ENCODE data around the gene CRCP.
"Not testable (repeated sequence)": the region's sequence is repeated elsewhere in the genome, so short reads cannot be mapped to it uniquely, and the experiment has no call there.

The CRCP gene

DNA sequence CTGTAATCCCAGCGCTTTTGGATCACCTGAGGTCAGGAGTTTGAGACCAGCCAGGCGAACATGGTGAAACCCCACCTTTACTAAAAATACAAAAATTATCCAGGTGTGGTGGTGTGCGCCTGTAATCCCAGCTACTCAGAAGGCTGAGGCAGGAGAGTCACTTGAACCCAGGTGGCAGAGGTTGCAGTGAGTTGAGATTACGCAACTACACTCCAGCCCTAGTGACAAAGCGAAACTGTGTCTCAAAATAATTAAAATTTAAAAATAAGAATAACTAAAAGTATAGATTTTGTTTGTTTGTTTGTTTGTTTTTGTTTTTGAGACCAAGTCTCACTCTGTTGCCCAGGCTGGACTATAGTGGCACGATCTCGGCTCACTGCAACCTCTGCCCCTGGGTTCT lies 41.4 kb downstream of the CRCP start:
- not testable (repeated sequence) for DNase-seq (ENCODE audit: low read depth)

DNA sequence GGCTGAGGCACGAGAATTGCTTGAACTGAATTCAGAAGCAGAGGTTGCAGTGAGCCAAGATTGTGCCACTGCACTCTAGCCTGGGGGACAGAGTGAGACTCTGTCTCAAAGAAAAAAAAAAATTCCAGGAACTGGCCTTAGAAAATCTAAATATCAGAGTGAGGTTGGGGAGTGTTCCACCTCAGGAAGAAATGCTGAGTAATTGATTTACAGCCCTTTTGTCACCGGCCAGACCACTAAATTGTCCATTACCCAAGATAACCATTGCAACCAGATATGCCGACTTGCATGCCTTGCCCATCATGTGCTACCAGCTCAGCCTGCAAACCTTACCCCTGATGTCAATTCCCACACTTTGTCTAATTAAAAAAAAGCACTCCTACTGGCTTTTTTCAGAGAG lies 42.4 kb downstream of the CRCP start:
- DNase-seq (ENCODE audit: low read depth) = no peak

DNA sequence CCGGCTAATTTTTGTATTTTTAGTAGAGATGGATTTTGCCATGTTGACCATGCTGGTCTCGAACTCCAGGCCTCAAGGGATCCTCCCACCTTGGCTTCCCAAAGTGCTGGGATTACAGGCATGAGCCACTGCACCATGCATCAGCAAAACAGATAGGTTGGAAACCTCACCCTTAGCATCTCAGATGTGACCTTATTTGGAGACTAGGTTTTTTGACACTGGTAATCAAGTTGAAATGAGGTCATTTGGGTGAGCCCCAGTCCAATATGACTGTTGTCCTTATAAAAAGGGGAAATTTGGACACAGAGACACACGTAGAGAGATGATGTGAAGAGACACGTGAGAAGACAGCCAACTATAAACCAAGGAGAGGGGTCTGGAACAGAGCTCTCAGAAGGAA lies 48.0 kb downstream of the CRCP start:
- no peak for DNase-seq (ENCODE audit: low read depth)

DNA sequence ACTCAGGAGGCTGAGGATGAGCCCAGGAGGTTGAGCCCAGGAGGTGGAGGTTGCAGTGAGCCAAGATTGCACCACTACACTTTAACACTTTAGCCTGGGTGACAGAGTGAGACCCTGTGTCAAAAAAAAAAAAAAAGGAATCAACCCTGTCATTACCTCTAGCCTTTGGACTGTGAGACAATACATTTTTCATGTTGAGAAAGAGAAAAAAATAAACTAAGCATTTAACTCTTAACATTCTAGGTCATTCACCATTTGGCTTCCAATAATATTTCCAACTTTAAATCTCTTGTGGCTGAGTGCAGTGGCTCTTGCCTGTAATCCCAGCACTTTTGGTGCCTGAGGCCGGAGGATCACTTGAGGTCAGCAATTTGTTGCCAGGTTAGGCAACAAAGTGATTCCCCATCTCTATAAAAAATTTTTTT lies 48.6 kb downstream of the CRCP start:
- DNase-seq (ENCODE audit: low read depth) = no peak

DNA sequence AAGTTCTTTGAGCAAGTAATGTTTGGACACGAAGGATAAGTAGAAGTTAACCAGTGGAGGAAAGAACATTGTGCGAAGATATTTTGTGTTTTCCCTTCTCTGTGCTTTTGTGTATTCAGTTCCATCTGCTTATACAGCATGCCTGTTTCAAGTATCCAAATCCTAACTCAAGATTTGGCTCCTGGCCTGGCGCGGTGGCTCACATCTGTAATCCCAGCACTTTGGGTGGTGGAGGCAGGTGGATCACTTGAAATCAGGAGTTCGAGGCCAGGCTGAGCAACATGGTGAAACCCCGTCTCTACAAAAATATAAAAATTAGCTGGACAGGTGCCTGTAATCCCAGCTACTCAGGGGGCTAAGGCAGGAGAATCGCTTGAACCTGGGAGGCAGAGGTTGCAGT lies 49.7 kb downstream of the CRCP start:
- DNase-seq (ENCODE audit: low read depth) = no peak

DNA sequence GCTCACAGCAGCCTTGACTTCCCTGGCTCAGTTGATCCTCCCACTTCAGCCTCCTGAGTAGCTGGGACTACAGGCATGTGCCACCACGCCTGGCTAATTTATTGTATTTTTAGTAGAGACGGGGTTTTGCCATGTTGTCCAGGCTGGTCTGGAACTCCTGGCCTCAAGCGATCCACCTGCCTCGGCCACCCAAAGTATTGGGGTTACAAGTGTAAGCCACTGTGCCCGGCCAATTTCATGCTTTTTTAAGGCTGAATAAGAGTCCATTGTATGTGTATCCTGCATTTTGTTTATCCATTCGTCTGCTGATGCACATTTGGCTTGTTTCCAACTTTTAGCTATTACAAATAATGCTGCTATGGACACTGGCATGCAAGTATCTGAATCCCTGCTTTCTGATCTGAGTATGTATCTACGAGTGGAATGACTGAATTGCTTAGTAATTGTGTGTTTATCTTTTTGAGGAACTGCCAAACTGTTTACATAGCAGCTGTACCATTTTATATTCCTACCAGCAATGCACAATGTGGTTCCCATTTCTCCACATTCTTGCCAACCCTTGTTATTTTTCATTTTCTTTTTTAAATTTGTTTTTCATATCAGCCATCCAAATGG lies 53.2 kb downstream of the CRCP start:
- DNase-seq (ENCODE audit: low read depth) = no peak

DNA sequence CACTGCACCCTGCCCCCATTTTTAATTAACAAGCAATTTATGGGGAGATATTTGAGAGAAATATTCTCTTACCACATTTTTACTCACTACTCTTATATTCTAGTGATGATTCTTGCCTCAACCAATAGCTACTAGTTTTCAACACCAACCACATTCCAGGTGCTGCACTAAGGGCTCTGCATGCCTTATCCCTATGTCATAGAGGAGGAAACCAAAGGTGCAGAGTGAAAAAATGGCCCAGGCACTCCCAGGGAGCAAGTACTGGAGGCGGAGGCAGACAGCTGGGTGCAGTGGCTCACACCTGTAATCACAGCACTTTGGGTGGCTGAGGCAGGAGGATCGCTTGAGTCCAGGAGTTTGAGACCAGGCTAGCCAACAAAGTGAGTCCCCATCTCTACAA lies 55.0 kb downstream of the CRCP start:
- DNase-seq (ENCODE audit: low read depth) = no peak

DNA sequence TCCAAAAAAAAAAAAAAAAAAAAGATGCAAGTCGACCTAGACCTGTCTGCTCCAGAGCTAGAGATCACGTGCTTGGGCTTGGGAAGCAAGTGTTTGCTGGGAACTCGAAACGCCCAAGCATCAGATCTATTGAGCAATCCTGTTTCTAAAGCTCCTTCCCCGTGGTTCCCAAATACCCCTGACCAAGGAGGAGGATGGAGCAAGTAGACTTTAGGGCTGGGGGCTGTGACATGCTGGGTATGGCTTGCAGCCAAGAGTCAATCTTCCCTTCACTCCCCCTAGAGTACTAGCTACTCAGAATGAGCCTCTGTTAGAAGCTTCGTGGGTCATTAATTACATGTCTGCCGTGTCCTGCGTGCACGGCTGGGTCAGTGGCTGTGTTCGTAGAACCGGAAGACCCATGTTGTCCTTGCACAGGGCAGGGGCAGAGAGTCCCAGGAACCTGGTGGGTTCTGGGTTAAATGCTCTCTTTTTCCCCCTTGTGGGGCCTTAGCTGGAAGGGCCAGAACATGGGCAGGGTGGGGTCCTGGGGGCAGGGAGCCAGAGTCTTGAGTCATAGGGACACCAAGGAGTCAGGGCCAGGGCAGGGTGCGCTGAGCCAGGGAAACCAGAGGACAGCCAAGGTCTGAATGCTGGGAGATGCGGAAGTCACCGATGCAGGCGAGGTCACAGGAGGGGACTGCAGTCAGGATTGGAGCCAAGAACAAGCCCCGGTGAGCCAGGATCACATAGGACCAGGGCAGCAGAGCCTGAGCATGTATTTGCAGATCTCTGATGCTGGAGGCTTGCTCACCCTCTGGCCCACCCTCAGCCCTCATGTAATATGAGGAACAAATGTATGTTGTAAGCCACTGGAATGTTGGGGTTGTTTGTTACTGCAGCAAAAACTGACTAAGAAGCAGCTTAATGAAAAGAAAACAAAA lies 55.9 kb downstream of the CRCP start:
- no peak for DNase-seq (ENCODE audit: low read depth)

DNA sequence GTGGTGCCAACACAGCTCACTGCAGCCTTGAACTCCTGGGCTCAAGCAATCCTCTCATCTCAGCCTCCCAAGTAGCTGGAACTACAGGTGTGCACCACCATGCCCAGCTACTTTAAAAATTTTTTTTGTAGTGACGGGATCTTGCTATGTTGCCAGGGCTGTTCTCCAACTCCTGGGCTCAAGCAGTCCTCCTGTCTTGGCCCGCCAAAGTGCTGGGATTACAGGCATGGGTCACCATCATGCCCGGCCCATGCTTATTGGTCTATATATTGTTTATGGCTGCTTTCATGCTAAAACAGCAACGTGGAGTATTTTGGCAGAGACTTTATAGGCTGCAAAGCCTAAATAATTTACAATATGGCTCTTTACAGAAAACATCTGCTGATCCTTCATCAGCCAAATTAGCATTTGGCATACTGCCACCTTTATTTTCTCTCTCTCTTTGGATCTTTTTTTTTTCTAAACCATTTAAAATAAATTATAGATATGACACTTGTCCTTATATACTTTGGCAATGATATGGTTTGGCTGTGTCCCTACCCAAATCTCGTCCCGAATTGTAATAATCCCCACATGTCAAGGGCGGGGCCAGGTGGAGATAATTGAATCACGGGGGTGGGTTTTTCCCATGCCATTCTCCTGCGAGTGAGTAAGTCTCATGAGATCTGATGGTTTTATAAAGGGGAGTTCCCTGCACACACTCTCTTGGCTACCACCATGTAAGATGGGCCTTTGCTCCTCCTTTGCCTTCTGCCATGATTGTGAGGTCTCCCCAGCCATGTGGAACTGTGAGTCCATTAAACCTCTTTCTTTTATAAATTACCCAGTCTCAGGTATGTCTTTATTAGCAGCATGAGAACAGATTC lies 58.1 kb downstream of the CRCP start:
- not testable (repeated sequence) for DNase-seq (ENCODE audit: low read depth)

DNA sequence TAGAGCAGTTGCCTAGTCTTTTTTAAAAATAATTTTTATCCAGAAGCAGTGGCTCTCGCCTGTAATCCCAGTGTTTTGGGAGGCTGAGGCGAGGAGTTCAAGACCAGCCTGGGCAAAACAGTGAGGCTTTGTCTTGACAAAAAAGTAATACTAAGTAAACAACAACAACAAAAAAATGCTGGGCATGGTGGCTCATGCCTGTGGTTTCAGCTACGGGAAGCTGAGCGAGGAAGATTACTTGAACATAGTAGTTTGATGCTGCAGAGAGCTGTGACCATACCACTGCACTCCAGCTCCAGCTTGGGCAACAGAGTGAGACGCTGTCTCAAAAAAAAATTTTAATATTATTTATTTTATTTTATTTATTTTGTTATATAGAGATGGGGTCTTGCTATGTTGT lies 59.2 kb downstream of the CRCP start:
- DNase-seq (ENCODE audit: low read depth) = no peak

DNA sequence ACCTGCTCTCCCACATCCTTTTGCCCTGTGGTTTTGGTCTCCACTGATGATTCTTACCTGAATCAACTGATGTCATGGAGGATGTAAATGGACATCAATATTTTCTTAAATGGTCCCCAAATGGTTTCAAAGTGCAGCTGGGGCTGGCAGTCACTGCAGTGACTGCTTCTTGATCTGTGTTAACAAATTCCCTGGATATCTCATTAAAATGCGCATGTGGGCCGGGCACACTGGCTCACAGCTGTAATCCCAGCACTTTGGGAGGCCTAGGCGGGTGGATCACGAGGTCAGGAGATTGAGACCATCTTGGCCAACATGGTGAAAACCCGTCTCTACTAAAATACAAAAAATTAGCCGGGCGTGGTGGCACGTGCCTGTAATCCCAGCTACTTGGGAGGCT lies 60.4 kb downstream of the CRCP start:
- DNase-seq (ENCODE audit: low read depth) = not testable (repeated sequence)

DNA sequence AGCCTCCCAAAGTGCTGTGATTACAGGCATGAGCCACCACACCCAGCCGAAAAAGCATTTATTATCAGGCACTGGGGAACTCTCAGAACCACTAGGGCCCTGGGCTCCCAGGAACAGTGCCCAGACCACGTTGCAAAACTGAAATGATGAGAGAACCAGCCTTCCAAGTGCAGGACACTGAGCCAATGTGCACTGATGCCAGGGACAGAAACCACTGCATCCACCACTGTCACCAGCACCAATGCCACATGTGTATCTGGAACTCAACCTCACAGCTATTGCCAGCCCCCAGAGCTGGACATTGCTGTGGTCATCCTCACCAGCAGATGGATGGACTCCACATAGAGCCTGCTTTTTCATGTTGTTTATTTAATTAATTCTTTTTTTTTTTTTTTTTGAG lies 62.3 kb downstream of the CRCP start:
- DNase-seq (ENCODE audit: low read depth) = no peak

DNA sequence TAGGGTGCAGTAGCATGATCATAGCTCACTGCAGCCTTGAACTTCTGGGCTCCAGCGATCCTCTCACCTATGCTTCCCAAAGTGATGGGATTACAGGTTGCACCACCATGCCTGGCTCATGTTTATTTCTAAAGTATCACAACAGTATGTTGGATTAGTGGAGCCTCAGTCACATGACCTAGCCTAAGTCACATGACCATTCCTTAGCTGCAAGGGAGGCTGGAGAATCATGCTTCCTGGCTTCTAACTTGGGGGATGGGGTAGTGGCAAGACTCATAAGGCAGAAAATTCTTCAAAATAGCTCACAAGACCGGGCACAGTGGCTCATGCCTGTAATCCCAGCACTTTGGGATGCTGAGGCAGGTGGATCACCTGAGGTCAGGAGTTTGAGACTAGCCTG lies 63.6 kb downstream of the CRCP start:
- DNase-seq (ENCODE audit: low read depth) = no peak

DNA sequence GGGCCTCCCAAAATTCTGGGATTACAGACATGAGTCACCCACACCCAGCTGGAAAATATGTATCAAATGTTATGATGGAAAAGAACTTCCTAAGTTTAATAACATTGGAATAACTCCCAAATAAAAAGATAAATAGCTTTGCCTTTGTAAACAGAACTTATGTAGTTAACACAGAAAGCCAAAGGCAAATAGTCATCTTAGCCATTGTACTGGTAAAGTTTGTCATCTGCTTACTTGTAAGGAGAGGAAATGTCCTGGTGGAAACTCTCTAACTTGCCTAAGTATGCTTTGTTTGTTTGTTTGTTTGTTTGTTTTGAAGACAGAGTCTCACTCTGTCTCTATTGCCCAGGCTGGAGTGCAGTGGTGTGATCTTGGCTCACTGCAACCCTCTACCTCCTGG lies 66.7 kb downstream of the CRCP start:
- DNase-seq (ENCODE audit: low read depth) = no peak

DNA sequence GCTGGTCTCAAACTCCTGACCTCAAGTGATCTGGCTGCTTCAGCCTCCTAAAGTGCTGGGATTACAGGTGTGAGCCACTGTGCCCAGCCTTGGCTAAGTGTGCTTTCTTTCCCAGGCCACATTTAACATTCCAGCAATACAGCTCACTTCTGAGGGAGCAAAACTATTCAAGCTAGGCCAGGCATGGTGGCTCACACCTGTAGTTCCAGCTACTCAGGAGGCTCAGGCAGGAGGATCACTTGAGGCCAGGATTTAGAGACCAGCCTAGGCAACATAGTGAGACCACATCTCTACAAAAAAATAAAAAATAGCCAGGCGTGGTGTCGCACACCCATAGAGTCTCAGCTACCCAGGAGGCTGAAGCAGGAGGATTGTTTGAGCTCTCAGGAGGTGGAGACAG lies 67.2 kb downstream of the CRCP start:
- no peak for DNase-seq (ENCODE audit: low read depth)

DNA sequence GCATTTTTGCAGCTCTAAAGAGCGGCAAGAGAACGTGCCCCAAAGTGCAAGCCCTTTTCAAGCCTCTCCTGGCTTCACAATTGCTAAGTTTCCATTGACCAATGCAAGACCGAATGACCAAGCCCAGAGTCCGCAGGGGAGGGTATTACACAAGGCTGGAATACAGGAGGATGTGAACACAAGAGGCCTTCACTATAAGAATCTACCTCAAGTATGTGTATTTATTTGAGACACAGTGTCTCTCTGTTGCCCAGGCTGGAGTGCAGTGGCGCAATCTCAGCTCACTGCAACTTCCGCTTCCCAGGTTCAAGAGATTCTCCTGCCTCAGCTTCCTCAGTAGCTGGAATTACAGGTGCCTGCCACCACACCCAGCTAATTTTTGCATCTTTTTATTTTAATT lies 68.3 kb downstream of the CRCP start:
- DNase-seq (ENCODE audit: low read depth) = no peak

DNA sequence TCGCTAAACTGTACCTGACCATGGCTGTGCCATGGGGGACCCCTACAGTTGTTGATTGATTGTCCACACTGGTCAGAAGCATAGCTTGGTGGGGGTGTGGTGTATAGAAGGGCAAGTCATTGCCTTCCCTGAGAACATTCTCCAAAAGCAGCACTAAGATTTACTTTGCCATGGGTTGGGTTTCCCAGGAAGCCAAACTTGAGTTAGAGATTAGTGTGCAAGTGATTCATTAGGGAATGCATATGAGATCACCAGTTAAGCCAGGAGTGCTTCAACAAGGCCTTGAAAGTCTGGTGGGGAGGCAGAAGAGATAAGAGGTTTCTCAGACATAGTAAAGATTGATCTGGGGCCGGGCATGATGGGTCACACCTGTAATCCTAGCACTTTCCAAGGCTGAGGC lies 69.1 kb downstream of the CRCP start:
- no peak for DNase-seq (ENCODE audit: low read depth)

DNA sequence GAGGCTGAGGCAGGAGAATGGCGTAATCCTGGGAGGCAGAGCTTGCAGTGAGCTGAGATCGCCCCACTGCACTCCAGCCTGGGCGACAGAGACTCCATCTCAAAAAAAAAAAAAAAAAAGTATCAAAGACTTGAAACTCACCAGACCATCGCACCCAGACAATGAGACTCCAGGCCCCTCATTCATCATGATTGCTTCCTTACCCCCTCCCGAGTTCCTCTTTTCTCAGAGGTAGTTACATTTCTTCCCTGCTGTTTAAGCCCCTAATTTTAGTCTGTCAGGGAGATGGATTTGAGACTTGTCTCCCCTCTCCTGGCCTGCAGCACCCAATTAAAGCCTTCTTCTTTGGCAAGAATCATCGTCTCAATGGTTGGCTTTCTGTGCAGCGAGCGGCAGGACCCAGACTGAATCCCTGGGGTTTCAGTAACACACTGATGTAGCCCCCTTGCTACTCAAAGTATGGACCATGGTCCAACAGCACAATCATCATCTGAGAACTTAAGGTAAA lies 71.1 kb downstream of the CRCP start:
- DNase-seq (ENCODE audit: low read depth) = no peak

DNA sequence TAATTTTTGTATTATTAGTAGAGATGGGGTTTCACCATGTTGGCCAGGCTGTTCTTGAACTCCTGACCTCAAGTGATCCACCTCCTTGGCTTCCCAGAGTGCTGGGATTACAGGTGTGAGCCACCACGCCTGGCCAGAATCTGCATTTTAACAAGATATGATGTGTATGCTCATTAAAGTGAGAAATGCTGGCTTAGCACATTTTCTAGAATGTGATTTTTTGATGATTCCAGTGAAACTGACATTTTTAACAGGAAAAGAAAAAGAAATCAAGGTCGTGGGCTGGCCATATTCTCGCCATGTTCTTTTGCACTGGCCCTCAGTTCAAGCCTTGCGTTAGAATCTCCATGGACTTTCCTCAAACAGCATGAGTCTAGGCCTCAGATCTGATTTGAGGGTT lies 72.3 kb downstream of the CRCP start:
- DNase-seq (ENCODE audit: low read depth) = no peak

DNA sequence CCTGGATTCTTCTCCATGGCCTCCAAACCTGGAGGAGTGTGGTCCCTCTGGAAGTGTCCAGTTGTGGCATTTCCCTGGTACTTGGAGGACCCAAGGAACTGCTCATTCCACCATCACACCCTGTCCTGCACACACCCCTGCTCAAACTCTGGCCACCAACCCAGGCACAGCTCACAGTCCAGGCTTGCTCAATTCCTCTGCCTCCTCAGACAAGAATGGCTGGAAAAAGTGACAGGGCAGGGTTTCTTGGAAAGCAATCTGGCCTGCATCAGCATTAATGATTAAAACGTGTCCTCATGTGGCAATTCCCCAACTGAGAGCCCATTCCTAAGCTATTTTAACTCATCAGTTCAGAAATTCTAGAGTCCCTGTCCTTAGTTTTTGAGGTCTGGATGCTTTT lies 73.3 kb downstream of the CRCP start:
- DNase-seq (ENCODE audit: low read depth) = no peak

DNA sequence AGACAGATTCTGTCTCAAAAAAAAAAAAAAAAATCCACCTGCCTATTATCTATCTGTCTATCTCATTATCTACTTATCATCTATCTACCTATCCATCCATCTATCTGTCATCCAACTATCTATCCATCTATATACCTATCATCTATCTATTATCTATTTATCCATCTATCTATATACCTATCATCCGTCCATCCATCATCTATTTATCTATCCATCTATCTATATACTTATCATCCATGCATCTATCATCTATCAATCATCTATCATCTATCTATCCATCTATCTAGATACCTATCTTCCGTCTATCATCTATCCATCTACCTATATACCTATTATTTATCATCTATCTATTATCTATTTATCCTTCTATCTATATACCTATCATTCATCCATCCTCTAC lies 74.0 kb downstream of the CRCP start:
- no peak for DNase-seq (ENCODE audit: low read depth)

DNA sequence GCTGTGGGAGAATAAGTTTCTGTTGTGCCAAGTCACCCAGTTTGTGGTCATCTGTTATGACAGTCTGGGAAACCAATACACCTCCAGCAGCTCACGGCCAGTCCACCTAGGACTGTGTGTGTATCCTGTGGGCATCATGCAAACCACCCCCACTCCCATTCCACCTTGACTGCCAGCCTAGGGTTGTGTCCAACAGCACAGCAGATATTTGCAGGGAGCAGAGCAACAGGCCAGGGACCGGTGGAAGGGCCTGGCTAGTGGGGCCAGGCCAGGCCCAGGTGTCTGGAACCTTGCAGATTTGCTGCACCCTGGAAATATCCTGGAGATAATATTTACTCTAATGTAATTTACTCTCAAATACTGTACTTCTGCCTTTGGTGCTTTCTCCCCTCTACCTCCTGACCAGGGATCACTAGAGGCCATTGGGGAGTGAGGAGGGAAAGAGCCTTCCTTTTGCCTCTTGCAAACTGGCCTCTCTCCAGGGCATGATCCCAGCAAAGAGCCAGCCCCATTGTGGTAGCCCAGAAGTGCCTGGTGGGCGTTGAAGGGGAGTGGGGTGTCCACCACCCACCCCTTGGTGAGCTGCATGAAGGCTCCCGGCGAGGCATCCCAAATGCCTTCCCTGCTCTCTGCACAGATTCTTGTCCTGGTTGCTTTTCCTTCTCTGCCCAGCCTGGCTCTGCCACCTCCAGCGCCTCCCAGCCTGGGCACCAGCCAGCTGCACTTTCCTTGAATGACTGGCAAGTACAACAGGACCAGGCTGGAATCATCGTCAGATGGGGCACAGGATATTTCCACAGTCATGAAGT lies 75.3 kb downstream of the CRCP start:
- no peak for DNase-seq (ENCODE audit: low read depth)

All from activated T-cell treated with anti-CD3 and anti-CD28 coated beads for 24 hours (primary cell).